Mammary epithelial cell (primary cell): Measurements from ENCODE around the gene TDRD10.

Source experiments
- EZH2 ChIP-seq: IDR thresholded peaks from 2 replicates; pipeline ENCODE4 v1.6.1; 2012; ENCODE audit warnings: low read length, inconsistent platforms, borderline replicate concordance
- TF ChIP-seq, protein P1 (sequence below), 2 donors: IDR thresholded peaks in 1 of 2; conservative IDR thresholded peaks in 1 of 2; 2 replicates each; pipeline ENCODE4 v1.5.1; 2011 to 2012; ENCODE audit warnings: inconsistent platforms in 2 of 2, low read length in 2 of 2, mild to moderate bottlenecking in 2 of 2, control low read depth in 1 of 2, low read depth in 1 of 2; ENCODE audit not compliant: insufficient read depth in 1 of 2; ENCODE audit errors: extremely low read depth in 1 of 2

DNA sequence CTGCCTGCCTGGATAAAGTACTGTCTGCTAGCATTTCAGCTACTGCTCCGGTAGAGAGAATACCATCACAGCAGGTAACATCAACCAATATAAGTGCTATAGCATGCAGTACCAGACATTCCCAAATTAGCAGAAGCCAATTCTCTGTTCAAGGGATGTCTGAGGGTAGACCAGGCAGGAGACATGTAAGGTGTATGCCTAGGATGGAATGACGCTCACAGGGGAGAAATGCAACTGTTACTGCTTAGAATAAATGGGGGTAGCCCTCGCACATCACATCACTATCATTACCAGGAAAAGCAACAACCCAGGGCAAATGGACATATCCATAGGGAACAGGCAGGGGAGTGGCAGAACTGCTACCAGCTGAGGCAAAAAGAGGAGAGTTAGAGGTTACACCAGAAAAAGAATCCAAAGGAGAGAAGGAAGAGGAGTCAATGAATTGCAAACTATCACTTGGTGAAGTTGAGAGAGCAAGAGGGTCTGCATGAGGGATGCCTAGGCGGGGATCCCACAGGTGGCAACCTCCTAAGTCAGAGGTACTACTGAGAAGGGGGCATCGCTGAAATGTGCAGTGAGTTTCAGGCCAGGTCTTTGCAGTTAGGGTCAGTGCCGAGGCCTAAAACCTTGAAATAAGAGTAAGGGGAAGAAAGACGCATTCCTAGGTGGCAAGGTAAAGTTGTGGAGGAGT, 55.4 kb downstream of the TDRD10 start:
- no peak for TF ChIP-seq EZH2
- TF ChIP-seq, protein P1, sequence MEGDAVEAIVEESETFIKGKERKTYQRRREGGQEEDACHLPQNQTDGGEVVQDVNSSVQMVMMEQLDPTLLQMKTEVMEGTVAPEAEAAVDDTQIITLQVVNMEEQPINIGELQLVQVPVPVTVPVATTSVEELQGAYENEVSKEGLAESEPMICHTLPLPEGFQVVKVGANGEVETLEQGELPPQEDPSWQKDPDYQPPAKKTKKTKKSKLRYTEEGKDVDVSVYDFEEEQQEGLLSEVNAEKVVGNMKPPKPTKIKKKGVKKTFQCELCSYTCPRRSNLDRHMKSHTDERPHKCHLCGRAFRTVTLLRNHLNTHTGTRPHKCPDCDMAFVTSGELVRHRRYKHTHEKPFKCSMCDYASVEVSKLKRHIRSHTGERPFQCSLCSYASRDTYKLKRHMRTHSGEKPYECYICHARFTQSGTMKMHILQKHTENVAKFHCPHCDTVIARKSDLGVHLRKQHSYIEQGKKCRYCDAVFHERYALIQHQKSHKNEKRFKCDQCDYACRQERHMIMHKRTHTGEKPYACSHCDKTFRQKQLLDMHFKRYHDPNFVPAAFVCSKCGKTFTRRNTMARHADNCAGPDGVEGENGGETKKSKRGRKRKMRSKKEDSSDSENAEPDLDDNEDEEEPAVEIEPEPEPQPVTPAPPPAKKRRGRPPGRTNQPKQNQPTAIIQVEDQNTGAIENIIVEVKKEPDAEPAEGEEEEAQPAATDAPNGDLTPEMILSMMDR (conservative IDR thresholded peaks at IDR 0.05 in 1 of 2, IDR thresholded peaks at IDR 0.05 in 1 of 2; ENCODE audit: extremely low read depth in 1 of 2, insufficient read depth in 1 of 2, low read depth in 1 of 2, low read length in 2 of 2) = no peak
